HG03135 (cell line): ENCODE results near the gene HAPLN3.
"Not testable (repeated sequence)": the region's sequence is repeated elsewhere in the genome, so short reads cannot be mapped to it uniquely, and the experiment has no call there.

Source experiments
- ATAC-seq: cut with Tn5 transposase; IDR thresholded peaks from one replicate; pipeline ENCODE4 v1.9.1; 2021; ENCODE audit warnings: mild to moderate bottlenecking, moderate library complexity; ENCODE audit not compliant: unreplicated experiment

Gene HAPLN3, protein sequence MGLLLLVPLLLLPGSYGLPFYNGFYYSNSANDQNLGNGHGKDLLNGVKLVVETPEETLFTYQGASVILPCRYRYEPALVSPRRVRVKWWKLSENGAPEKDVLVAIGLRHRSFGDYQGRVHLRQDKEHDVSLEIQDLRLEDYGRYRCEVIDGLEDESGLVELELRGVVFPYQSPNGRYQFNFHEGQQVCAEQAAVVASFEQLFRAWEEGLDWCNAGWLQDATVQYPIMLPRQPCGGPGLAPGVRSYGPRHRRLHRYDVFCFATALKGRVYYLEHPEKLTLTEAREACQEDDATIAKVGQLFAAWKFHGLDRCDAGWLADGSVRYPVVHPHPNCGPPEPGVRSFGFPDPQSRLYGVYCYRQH

DNA sequence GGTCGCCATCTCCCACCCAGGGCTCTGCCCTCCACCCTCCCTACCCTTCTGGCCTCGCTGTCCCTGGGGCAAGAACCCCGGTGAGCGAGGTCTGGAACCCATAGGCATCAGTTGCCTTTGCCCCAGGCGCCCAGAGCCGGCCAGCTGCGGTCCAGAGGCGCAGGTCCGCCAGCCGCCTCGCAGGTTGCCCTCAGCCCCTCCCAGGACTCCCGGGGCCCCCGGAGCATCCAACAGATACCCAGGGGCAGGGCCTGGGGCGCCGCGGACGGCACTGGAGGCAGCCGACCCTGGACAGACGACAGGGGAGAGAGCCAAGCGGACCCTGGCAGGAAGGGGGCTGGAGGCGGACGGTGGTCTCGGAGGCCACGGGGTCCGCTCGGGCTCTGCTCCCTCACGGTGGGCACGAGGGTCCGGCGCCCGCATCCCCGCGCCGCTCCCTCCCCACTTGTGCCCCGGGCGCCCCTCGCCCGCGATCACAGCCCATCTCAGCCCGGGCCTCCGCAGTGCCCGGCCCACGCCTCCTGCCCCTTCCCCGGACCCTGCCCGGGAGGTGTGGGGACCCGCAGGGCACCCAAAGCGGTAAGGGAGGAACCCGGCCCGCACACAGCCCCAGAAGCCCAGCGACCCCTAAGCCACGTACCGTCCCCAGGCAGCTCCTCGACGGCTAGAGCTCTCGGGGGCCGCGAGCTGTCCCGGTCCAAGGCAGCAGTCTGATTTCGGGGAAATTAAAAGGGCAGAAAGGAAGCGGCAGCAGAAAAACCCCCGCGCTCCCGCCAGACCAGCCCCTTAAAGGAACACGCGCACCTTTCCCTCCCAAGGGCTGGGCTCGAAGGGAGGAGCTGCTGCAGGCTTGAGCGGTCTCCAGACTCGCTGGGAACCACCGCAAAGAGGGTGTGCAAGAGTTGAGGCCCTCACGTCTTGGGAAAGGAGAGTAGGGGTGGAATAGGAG, at the start of gene HAPLN3:
Gene HAPLN3, minus strand, starts transcription at position 726 of the 949 bp plus-strand sequence. CDS start 8,246 bp downstream, outside the sequence.
- no peak for ATAC-seq

DNA sequence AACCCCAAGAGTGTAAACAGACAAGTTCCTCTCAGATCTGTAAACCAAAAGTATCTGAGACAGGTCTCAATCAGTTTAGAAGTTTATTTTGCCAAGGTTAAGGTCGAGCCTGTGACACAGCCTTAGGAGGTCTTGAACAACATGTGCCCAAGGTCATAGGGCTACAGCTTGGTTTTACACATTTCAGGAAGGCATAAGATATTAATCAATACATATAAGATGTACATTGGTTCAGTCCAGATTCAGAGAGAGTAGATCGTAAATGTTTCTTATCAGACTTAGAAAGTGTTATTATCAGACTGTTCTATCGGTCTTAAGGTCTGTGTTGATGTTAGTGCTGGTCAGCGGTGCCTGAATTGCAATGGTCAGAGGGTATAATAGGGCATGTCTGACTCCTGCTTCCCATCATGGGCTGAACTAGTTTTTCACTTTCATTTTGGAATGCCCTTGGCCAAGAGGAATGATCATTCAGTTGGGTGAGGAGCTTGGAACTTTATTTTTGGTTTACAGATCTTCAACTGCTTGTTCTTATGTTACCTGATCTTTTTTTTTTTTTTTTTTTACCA, 44.8 kb upstream of the HAPLN3 start:
- ATAC-seq = no peak

DNA sequence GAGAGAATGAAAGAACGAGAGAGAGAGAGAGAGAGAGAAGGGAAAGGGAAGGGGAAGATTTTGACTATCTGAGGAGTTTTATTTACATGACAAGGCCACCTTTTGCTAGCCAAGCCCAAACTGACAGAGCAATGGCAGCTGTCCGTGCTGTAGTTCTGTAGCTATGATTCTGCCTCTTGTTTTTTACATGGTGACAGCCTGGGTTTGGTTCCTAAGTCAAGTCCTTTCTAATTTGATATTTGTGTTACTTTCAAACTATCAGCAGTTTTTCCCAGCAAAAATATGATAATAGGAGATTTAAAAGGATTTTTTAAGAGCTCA, 44.1 kb upstream of the HAPLN3 start:
- ATAC-seq = no peak

DNA sequence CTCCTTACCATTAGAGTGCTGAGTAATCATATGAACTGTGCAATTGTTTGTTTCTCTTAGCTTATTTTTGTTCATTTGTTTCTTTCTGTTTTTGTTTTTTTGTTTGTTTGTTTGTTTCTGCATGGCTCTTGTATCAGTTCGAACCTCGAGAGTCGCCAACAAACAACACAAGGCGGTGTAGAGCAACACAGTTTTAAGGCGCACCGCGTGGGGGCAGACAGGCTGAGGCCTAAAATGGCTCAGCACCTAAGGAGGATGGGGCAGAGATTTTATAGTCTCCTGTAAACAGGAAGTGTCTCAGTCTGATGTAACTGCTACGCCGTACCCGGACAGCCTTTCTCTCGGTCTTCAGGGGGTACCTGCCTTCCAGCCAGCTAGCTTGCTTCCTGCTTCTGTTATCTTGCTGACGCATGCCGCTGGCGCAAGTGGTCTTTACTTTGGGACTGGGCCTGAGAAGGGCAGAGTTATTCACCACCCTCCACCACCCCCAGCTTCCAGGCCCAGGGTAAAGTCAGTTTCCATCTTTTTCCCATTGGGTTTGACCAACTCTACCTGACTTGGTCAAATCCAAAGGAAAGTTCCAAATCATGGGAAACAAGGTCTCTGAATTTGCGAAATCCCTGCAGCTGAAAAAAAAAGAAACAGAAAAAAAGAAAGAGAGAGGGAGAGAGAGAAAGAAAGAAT, 43.6 kb upstream of the HAPLN3 start:
- no peak for ATAC-seq

DNA sequence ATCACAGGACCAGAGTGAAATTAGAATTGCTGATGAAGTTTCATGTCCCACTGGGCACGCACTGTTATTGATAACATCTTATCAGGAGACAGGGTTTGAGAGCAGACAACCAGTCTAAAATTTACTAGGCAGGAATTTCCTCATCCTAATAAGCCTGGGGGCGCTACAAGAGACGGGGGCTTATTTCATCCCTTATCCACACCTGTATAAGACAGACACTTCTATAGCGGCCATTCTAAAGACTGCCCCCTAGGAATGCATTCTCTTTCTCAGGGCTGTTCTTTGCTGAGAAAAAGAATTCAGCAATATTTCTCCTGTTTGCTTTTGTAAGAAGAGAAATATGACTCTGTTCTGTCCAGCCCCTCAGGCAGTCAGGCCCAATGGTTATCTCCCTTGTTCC, 39.1 kb upstream of the HAPLN3 start:
- ATAC-seq = not testable (repeated sequence)

DNA sequence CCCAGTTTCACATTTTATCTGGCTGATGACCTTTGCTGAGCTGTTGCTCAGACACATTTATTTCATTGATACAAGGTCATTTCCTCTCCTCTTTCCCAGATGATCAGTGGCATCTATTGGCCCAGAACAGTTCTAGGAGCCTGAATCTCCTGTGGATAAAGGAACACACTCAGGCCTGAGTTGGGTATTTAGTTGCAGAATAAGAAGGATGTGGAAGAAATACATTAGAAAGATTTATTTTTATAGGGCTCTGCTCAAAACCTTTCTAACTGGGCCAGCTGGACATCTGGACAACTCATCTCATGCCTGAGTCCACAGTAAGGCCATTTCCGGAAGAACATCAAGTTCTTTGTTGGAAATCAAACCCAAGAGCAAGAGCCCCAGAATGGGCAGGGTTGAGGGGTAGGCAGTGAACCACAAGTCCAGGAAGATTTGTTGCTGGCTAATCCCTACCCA, 37.6 kb upstream of the HAPLN3 start:
- ATAC-seq = no peak

DNA sequence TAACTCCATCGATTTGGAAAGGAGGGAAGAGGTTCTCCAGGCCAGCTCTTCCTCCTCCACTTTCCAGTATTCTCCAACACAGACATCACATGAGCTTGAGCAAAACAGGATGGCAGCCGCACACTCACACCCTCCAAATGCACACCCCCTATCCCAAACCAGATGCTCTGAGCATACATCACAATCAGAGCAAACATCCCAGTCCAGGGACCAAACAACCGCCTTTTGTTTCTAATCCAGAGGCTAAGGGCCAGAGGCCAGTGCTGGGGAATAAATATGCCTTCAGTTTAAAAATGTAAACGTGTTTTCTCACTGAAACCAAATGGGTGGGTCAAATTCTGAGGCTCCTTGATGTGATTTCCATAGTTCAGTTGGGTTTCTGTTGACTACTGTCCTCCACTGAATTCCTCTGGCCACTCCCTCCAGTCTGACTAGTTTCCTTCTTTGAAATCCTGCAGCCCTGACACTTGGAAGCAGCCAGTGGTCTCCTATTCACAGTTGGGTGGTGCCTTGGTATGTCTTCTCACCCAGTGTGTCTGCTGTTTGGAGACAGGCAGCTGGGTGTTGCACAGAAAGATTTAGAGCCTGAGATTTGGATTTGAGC, 37.0 kb upstream of the HAPLN3 start:
- ATAC-seq = no peak

DNA sequence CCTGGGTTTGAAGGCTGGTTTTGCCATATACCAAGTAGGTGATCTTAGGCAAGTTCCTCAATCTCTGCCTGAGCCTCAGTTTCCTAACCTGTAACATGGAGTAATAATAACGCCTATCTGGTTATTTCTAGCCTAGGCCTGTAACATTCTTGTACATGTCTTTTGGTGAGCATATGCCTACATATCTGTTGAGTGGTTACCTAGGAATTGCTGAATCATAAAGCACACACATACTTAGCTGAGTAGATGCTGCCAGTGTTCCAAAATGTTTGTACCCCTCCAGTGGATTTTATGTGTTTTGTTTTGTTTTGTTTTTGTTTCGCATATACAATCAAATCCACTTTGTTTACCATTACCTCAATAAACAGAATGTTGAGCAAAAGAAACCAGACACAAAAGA, 35.2 kb upstream of the HAPLN3 start:
- no peak for ATAC-seq

DNA sequence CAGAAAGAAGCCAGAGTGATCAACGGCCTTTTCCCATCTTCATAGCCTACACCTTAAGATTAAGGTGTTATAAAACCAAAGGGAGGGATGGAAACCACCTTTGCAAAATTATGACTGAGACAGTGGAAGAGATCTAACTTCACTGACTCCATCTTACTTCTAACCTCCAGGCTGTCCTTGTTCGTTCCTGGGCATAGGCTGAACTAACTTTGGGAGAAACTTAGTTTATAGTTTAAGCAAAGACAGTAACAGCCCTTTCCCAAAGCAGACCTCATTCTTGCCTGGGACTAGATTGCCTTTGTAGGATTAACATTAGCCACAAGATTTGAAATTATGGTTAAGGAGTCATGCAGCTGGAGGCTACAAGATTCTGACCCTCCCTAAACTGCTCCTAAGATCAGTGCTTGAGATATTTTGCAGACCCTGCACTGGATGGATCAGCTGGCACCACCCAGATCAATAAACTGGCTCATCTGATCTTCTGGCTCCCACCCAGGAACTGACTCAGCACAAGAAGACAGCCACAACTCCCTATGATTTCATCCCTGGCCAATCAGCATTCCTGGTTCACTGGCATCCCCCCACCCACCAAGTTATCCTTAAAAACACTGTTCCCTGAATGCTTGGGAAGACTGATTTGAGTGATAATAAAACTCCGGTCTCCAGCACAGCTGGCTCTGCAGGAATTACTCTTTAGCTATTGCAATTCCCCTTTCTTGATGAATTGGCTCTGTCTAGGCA, 34.2 kb upstream of the HAPLN3 start:
- not testable (repeated sequence) for ATAC-seq

DNA sequence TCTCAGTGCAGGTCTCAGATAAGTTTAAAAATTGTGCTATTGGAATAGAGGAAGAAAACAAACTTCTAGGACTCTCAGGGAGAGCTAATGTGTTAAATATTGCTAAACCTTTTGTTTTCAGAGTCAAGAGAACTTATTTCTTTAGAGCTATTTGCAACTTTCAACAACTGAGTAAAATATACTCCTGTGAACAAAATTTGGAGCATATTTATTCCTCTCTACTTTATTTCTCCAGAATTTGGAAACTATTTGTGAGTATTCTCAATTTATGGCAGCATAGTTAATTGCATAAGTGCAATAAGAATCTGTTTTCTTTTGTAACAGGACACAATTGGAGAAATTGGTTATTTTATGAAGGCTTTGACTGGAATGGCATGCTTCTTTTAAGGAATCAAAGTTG, 32.8 kb upstream of the HAPLN3 start:
- not testable (repeated sequence) for ATAC-seq

DNA sequence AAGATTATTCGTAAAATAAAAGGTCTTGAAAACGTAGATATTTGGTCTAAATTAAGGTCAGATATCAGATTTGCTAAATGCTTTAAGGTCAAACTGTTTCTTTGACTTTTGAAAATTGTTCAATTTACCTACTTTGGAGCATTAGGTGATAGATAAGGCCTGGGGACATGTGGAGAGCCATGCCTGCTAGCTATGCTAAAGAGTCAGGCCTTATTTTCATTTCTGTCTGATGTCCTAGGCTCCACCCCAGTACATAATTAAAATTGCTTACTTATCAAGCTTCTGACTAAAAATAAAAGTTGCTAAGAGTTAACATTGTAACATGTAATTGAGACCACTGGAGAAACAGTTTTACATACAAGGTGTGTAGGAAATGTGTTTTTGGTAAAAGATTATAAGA, 30.3 kb upstream of the HAPLN3 start:
- not testable (repeated sequence) for ATAC-seq

DNA sequence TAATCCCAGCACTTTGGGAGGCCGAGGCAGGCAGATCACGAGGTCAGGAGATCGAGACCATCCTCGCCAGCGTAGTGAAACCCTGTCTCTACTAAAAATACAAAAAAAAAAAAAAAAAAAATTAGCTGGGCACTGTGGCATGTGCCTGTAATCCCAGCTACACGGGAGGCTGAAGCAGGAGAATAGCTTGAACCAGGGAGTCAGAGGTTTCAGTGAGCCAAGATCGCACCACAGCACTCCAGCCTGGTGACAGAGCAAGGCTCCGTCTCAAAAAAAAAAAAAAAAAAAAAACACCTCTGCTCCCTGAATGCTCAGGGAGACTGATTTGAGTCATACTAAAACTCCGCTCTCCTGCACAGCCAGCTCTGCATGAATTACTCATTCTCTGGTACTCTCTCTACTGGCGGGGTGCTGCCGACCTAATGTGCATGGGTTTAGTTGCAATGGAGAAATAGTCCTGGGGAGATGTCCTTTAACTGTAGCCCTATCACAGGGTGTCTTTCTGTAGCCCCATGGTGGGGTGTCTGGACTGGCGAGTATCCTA, 25.6 kb upstream of the HAPLN3 start:
- not testable (repeated sequence) for ATAC-seq

DNA sequence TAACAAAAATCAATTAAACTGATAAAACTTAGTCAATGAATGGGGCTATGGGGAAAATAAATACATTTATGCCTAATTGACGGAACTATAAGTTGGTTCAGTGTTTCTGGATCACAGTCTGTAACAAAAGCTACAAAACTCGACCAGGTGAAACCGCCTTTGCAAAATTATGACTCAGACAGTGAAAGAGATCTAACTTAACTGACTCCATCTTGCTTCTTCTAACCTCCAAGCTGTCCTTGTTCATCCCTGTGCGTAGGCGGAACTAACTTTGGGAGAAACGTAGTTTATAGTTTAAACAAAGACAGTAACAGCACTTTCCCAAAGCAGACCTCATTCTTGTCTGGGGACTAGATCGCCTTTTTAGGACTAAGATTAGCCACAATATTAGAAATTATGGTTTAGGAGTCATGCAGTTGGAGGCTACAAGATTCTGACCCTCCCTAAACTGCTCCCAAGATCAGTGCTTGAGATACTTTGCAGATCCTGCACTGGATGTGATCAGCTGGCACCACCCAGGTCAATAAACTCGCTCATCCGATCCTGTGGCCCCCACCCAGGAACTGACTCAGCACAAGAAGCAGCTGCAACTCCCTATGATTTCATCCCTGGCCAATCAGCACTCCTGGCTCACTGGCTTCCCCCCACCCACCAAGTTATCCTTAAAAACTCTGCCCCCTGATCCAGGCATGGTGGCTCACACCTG, 25.0 kb upstream of the HAPLN3 start:
- ATAC-seq = no peak

DNA sequence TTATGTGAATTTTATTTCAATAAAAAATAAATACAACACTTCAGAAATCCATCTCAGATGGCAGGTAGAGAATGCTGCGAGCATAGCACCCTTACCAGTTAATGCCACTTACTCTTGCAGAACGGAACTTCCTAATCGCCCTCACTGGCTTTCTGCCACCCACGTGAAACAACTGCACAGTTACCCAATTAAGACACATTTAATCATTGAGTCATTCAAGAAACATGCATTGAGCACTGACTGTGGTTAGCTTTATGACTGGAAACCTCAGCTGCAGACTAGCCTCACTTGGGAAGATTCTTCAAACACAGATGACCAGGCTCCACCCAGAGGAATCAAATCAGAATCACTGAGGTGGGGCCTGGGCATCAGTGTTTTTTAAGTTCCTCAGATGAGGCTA, 23.4 kb upstream of the HAPLN3 start:
- no peak for ATAC-seq

DNA sequence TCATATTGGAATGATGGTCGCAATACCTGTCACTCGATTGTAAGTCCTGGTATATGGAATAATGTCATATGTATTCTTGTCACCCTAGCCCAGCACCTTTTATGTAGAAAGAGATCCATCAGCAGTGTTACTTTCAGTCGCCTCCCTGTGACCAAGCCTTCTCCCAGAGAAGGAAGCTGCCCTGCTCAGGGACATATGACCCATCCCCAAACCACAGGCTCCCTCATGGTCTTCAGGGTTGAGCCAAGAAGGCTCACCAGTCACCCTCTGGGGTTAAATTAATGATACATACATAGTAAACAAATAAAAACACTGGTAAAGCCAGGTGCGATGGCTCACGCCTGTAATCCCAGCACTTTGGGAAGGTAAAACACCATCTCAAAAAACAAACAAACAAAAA, 22.4 kb upstream of the HAPLN3 start:
- ATAC-seq = no peak

DNA sequence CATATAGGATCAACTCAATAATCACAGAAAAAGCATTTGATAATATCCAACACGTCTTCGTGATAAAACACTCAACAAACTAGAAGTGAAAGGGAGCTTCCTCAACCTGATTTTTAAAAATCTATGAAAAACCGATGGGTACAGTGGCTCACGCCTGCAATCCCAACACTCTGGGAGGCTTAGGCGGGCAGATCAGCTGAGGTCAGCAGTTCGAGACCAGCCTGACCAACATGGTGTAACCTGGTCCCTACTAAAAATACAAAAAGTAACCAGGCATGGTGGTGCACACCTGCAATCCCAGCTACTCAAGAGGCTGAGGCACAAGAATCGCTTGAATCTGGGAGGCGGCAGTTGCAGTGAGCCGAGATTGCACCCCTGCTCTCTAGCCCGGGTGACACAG, 20.0 kb upstream of the HAPLN3 start:
- ATAC-seq = no peak

DNA sequence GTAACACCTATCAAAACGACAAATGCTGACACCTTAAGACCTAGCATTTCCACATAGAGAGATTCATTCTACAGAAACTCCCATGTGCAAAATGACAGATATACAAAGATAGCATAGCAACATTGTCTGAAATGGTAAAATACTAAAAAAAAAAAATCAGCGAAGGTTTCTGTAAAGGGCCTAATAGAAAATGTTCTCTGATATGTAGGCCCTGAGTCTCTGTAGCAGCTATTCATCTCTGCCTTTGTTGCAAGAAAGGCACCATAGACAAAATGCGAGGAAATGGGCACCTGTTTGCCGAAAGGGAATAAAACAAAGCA, 18.5 kb upstream of the HAPLN3 start:
- no peak for ATAC-seq

DNA sequence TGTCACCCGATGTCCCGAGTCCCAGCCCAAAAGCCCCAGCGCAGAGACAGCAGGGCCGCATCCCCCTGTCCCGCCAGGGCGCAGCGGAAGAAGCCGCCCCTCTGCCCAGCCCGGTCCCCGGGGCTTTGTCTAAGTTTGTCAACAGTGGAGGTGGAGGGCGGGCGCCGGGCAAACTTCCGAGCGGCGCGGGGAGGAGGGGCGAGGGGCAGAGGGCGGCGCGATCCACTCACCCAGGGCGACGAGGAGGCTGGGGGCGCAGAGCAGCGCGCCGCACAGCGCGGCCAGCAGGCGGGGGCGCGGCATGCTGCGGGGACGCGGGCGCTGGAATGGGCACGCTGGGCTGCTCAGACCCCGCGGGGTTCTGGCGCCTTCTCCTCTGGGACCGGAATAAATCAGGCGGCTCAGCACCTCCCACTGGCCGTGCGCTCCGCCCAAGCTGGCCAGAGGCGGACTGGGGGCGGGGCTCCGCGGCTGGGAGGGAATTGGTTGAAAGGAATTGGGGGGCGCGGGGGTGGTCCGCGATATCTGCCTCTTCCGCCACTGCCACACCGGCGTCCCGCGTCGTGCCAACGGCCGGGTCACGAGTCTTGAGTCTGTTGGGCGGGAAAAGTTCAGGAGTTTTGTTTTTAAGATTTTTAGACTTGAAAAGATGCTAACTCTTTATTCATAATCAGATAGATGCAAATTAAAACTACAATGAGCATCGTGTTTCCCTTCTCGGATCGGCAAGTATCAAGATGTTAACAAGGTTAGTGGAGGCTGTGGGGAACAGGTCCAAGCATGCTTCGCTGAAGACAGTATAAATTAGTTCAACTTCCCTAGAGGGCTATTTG, 17.9 kb upstream of the HAPLN3 start, which contains the start of gene MFGE8:
Gene MFGE8, minus strand, starts transcription at position 363 of the 833 bp plus-strand sequence. Its CDS starts 60 bp downstream, at position 303.
- ATAC-seq = peak; percentile 74
